Measurements from ENCODE around the gene SPDEF. TPM values are rescaled to one million over a fixed set of nuclear protein-coding genes. Genes with fewer than 3 reads are reported as not detected.

SPDEF gene
- total and polyA plus RNA-seq, 11 donors = 0.12 to 0.46 (median 0.23) TPM; not detected in 2

DNA sequence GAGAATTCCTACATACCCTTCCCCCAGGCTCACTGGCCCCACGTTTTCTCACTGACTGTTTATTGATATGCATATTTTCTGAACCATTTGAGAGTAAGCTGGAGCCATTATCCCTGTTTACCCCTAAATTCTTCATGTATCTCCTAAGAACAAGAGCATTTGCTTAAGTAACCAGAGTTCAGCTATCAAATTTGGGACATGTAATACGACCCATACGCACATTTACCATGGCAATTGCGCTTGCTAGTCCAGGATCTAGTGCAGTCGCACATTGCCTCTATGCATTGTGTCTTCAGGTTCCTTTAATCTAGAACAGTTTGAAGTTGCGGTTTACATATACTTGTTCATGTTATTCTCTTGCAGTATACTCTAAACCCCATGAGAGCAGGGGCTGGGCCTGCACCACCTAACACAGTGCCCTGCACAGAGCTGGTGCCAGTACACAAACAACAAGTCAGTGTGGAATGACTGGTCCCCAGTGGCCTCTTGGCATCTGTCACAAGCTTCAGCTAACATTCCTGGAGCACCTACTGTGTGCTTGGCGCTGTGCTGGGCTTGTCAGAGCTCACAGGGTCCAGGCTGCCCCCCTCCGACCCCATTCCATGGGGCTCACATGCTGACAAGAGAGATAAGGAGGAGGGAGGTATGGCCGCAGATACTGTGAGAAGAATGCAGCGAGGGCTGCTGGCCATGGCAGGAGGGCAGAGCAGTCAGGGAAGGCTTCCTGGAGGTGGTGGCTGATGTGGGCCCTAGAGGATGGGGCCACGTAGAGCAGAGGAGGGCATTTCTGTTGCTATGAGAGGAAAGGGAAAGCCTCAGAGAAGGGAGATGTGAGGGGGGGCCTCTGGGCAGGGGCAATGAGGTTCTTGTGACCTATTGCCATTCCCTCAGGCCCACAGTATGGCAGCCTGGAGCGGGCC, 28.1 kb downstream of the SPDEF start:
- Histone ChIP-seq H3K27me3 (no peaks in the 10 kb centered on the region), H3K4me3 (peak overlapping the region in 2 of 12 donors; percentile 31 to 39), H3K4me1 (peaks cover 0 to 18% (median 8%) of the 10 kb centered on the region in 12 donors), H3K9me3 (no peaks in the 10 kb centered on the region), H3K27ac (no peak overlapping the region), H3K36me3 (no peaks in the 10 kb centered on the region)
- DNase-seq (peak in 2 of 5 donors; percentile 19 to 24), ATAC-seq (no peak)
- no peak for TF ChIP-seq POLR2A (IDR thresholded peaks at IDR 0.05)
- TF ChIP-seq, protein P1, sequence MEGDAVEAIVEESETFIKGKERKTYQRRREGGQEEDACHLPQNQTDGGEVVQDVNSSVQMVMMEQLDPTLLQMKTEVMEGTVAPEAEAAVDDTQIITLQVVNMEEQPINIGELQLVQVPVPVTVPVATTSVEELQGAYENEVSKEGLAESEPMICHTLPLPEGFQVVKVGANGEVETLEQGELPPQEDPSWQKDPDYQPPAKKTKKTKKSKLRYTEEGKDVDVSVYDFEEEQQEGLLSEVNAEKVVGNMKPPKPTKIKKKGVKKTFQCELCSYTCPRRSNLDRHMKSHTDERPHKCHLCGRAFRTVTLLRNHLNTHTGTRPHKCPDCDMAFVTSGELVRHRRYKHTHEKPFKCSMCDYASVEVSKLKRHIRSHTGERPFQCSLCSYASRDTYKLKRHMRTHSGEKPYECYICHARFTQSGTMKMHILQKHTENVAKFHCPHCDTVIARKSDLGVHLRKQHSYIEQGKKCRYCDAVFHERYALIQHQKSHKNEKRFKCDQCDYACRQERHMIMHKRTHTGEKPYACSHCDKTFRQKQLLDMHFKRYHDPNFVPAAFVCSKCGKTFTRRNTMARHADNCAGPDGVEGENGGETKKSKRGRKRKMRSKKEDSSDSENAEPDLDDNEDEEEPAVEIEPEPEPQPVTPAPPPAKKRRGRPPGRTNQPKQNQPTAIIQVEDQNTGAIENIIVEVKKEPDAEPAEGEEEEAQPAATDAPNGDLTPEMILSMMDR (IDR thresholded peaks at IDR 0.05) = no peak
- 78 to 88% (median 82%) methylated on average over 11 to 12 of the region's 12 CpGs for WGBS, 4 donors
- intact Hi-C loops (cut with DNase I) = loop anchor here in 8 of 10 donors (1.0 to 10.0 kb wide), 5 partner anchors 79 to 614 kb away; partner anchors contain the start of genes ILRUN (in 1 of the 8) and TCP11 (in 1 of the 8)

DNA sequence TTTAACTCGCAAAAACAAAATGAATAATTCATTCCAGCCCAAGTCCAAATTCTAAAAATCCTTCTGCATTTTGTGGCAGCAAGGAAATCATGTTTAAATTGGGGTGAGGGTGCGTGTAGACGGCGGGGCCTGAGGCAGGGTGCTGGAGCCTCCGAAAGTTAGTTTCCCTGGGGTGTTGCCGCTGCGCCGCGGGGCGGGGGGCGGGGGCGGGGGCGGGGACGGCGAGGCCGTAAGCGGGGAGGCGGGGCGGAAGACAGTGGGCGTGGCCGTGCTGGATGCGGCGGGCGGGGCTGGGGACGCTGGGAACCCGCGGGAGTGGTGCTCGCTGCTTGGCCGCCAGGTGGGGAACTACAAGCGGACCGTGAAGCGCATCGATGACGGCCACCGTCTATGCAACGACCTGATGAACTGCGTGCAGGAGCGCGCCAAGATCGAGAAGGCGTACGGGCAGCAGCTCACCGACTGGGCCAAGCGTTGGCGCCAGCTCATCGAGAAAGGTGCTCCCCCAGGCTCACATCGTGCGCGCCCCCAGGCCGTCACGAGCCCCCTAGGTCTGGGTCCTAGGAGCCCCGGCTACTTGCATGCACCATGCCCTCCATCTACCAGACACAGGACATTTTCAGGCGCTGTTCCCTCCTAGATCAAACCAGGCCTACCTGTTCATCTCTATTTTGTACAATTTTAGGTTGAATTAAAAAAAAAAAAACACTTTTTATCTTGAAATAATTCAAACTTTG, 29.0 kb downstream of the SPDEF start:
- Histone ChIP-seq H3K4me1 (peaks cover 0 to 18% (median 8%) of the 10 kb centered on the region in 12 donors), H3K36me3 (no peaks in the 10 kb centered on the region), H3K27ac (peak overlapping the region in 7 of 12 donors; percentile 47 to 66 (median 56)), H3K4me3 (peak overlapping the region in 10 of 12 donors; percentile 7 to 57 (median 40)), H3K27me3 (no peaks in the 10 kb centered on the region), H3K9me3 (no peaks in the 10 kb centered on the region)
- WGBS, 4 donors = 4 to 7% (median 5%) methylated on average over 27 to 53 of the region's 53 CpGs
- ATAC-seq (peak; percentile 86 to 95 (median 92)), DNase-seq (peak; percentile 95 to 98 (median 96))
- no peak for TF ChIP-seq POLR2A (IDR thresholded peaks at IDR 0.05)
- TF ChIP-seq, protein P1 (IDR thresholded peaks at IDR 0.05) = peak; percentile 56 to 94 (median 78)
- intact Hi-C loops (cut with DNase I) = loop anchor here in 8 of 10 donors (1.0 to 10.0 kb wide), 5 partner anchors 80 to 615 kb away; partner anchors contain the start of genes ILRUN (in 1 of the 8) and TCP11 (in 1 of the 8)

DNA sequence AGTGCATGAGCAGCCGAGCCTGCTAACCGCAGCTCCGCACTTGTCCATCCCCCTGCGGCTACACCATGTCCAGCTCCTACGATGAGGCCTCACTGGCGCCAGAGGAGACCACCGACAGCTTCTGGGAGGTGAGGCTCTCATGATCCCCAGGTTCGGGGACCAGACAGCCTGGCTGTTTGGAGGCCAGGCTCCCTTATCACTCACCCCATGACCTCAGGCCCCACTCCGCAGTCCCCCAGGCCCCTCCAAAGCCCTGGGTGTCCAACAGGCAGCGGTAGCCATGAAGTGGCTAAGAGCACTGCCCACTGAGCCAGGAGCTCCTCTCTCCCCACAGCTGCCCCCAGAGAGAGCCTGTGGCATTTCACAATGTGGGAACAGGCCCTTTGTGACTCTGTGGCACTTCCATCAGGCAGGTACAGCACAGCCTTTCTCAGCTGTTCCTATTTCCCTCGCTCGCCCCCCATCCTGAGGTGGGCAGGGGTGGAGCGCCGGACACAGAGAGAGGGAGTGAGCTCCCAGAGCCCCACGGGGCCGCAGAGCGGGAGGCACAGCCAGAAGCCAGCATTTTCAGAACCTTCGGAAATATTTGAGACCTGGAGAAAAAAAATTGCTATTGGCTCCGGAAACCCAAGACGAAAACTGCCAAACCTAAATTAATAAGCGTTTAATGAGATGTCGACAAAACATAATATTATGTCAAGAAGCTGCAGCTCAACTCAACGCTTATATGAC, 29.7 kb downstream of the SPDEF start:
- Histone ChIP-seq H3K4me3 (peak overlapping the region in 10 of 12 donors; percentile 7 to 57 (median 40)), H3K4me1 (peaks cover 0 to 18% (median 8%) of the 10 kb centered on the region in 12 donors), H3K27me3 (no peaks in the 10 kb centered on the region), H3K9me3 (no peaks in the 10 kb centered on the region), H3K27ac (peak overlapping the region in 7 of 12 donors; percentile 47 to 66 (median 56)), H3K36me3 (no peaks in the 10 kb centered on the region)
- intact Hi-C loops (cut with DNase I) = loop anchor here in 5 of 10 donors (5.0 to 10.0 kb wide), 4 partner anchors 81 to 616 kb away; partner anchors contain the start of genes ILRUN (in 1 of the 5) and TCP11 (in 1 of the 5)
- ATAC-seq (peak in 1 of 4 donors; percentile 1), DNase-seq (peak in 2 of 5 donors; percentile 29 to 61)
- TF ChIP-seq, protein P1 (IDR thresholded peaks at IDR 0.05) = no peak
- no peak for TF ChIP-seq POLR2A (IDR thresholded peaks at IDR 0.05)
- 70 to 74% (median 72%) methylated on average over 19 to 23 of the region's 23 CpGs for WGBS, 4 donors

Measured in heart left ventricle (tissue), 16 donors.